ENCODE measurements around the gene ADAT3.
"Not testable (repeated sequence)": the region's sequence is repeated elsewhere in the genome, so short reads cannot be mapped to it uniquely, and the experiment has no call there.

The ADAT3 gene

DNA sequence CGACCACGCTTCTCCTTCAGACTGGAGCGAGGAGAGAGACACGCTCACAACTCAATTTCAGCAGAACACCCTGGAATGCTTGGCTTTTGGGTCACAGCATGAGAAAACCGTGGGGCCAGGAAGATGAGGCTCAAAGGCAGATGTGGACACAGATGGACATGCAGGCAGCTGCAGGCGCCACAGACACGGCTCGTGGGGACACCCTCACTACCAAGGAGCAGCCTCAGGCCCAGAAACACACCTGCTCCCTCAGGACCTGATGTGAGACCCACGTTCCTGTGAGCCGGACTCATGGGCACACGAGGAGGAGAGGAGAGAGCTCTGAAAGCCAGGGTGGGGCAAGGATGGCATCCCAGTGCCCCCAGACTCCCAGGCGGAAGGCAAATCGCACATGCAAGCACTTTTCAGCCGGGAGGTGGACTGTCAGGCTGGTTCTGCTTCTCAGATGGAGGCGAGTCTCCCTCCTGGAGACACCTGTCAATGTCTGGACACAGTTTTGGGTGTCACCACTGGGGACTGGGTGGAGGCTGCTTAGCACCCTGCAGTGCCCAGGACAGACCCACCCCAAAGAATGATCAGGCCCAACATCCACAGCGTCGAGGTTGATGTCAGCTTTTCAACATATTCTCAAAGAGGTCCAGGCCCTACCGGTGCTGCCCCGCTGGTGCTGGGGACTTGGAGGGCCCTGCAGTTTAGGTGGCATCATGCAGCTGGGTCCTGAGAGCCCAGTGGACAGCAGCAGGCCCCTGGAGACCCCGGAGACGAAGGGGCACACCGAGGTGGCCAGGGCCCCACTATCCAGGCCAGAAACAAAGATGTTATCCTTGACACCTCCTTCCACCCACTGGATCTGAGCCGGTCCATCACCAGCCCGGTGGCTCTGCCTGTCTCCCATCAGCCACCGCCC, 22.2 kb upstream of the ADAT3 start:
- DNase-seq, result peak in 2 of 51 donors; percentile 28 to 51

- no peak for DNase-seq
Measured at GRCh38 chr19:1883784-1884183, 21.4 kb upstream of the ADAT3 start.

GRCh38 chr19:1884291-1884718, 20.9 kb upstream of the ADAT3 start:
- no peak for DNase-seq

- DNase-seq, result peak in 2 of 51 donors; percentile 22 to 45
Measured at GRCh38 chr19:1884719-1885334, 20.4 kb upstream of the ADAT3 start.

DNA sequence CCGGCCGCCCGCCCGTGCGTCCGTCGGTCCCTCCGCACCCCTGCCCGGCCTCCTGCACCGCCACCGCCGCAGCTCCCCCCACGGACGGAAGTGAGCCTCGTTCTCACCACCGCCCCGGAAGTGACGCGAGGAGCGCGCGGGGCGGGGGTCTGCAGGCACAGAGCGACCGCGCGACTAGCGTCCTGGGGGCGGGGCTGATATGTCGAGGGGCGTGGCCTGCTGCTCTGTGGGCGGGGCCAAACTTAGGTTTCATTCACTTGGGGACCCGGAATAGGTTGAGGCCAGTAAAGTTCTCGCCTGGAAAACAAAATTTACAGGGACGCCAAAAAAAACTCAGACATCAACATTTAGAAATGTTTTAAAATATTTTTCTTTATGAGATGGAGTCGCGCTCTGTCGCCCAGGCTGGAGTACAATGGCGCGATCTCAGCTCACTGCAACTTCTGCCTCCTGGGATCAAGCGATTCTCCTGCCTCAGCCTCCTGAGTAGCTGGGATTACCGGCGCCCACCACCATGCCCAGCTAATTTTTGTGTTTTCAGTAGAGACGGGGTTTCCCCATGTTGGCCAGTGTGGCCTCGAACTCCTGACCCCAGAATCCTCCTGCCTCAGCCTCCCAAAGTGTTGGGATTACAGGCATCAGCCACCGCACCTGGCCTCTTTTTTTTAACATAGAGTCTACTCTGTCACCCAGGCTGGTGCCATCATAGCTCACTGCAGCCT, 19.6 kb upstream of the ADAT3 start, which contains the start of gene ABHD17A:
Gene ABHD17A (minus strand): TSS at position 99 of the 722 bp plus-strand sequence. CDS start 3,930 bp downstream, outside the sequence.
- peak; percentile 28 to 95 (median 89) for DNase-seq

- DNase-seq, result not testable (repeated sequence)
Measured at GRCh38 chr19:1886360-1886759, 18.8 kb upstream of the ADAT3 start.

- no peak for DNase-seq
Measured at GRCh38 chr19:1888385-1888784, 16.8 kb upstream of the ADAT3 start.

GRCh38 chr19:1889907-1890306, 15.3 kb upstream of the ADAT3 start:
- DNase-seq, result no peak

DNA sequence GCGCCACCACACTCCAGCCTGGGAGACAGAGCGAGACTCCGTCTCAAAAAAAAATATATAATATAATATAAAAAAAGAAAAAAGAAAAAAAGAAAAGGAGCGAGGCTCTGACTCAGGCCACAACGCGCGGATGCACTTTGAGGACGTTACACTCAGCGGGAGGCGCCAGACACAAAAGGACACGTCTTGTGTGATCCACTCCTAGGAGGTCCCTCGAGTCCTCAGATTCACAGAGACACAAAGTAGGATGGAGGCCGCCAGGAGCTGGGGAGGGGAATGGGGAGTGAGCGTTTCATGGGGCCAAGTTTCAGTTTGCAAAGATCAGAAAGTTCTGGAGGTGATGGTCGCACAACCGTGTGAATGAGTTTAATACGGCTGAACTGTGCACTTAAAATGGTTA, 11.4 kb upstream of the ADAT3 start:
- DNase-seq, result no peak

DNA sequence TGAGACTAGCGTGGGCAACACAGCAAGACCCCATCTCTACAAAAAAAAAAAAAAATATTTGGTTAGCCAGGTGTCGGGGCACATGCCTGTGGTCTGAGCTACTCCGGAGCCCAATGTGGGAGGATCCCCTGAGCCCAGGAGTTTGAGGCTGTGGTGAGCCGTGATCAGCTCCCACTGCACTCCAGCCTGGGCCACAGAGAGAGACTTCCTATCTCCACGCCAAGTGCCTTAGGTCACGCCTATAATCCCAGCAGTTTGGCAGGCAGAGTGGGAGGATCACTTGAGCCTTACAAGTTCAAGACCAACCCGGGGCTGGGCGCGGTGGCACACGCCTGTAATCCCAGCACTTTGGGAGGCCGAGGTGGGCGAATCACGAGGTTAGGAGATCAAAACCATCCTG, 8.7 kb upstream of the ADAT3 start:
- no peak for DNase-seq

DNA sequence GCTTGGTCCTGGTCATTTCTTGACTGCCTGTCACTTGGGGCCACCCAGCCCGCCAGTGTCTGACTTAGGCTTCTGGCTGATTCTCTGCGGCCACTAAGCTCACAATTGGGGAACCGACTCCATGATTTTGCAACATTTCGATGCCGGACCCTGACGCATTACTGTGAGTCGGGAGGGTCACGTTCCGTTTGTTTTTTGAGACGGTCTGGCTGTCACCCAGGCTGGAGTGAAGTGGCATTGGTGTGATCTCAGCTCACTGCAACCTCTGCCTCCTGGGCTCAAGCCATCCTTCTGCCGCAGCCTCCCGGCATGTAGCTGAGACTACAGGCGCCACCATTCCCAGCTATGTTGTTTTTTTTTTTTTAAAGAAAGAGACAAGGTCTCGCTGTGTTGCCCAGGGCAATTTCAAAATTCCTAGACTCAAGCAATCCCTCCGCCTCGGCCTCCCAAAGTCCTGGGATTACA, 3.2 kb upstream of the ADAT3 start:
- peak in 11 of 51 donors; percentile 10 to 35 (median 18) for DNase-seq

DNA sequence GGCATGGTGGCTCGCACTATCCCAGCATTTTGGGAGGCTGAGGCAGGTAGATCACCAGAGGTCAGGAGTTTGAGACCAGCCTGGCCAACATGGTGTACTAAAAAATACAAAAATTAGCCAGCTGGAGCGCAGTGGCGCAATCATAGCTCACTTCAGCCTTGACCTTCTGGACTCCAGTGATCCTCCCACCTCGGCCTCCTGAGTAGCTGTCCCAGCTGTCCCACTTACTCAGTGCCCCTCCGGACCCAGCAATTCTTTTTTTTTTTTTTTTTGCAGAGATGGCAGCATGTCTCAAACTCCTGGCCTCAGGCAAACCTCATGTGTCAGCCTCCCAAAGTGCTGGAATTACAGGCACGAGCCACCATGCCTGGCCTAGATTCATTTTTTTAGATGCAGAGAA, 2.3 kb upstream of the ADAT3 start:
- DNase-seq, result no peak

- DNase-seq, result no peak
Measured at GRCh38 chr19:1904860-1905109, 414 bp upstream of the ADAT3 start.

- DNase-seq, result no peak
Measured at GRCh38 chr19:1905863-1906375, 720 bp downstream of the ADAT3 start.

DNA sequence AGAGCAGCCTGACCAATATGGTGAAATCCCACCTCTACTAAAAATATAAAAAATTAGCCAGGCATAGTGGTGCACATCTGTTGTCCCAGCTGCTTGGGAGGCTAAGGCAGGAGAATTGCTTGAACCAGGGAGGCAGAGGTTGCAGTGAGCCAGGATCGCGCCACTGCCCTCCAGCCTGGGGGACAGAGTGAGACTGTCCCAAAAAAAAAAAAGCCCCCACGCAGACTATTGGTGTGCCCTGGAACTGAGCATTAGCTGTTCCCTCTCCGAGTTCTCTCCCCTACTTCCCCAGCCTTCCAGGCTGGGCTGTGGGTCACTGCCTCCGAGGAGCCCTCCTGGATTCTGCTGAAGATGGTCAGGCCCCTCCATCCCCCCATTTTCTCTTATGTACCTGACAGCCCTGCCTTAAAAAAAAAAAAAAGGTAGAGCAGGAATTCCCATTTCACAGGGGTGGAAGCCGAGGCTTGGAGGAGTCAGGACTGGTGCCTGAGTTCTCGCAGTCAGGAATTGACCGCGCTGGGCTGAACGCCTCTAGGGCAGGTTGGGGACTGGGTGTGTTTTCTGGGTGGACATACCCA, 1.9 kb downstream of the ADAT3 start:
- DNase-seq, result no peak

DNA sequence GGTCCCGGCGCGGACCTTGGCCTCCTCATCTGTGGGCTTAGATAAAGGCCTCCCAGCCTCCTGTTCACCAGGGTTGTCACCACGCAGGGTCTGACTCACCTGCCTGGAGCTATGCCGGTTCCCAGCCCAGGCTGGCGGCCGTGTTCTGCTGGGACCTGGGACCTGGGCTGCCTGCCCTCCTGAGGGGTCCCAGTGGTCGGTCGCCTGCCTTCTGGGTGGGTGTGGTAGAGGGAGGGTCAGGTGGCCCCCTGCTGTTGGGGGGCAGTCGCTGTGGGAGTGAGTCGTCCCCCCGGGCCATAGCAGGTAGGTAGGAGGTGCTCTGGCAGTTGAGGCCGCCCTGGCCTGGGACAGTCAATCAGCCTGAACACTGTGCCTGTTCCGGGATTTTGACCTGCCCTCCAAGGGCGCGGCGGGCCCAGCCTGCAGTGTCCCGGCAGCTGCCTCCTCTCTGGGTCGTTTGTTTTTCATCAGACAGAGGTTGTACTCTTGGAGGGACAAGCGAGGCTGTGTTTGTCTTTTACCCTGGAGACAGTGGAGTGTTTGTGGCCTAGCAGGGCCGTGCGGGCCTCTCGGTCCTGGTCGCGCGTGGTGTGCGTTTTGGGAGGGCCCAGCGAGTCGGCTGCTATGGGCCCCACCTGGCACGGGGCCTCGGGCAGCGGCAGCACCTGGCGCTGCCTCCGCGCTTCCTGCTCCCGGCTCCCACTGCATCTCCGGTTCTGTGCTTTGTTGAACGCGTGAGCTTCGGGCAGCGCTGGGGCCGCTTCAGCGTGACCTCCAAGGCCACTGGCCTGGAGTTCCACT, 2.6 kb downstream of the ADAT3 start:
- peak in 31 of 51 donors; percentile 14 to 67 (median 38) for DNase-seq

DNA sequence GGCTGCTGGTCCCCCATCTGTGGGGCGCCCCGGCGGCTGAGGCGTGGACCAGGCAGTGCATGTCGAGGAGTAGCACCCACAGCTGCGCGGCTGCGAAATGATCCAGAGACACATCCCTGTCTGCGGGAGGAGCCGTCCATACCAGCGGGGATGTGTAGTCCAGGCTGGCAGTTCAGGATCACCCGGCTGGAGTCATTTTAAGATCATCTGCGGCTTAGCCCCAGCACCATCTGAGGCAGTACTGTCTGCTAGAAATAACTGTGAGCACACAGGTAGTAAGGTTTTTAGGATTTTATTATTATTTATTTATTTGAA, 3.1 kb downstream of the ADAT3 start:
- DNase-seq, result peak in 5 of 51 donors; percentile 34 to 67 (median 55)

DNA sequence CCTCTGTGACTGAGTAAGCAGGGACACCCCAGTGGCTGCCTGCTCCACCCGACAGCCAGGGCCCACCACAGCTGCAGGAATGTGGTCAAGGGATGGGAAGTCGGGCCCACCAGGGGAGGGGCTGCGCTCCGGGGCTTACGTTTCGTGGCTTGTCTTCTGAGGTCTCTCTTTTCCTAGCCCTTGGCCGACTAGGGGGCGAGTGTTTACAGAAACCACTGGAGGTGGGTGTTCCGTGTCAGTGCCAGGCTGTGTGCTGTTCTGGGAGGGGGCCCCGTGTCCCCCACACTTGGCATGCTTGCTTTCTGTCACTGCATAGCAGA, 4.5 kb downstream of the ADAT3 start:
- peak in 3 of 51 donors; percentile 6 to 38 (median 21) for DNase-seq

- peak in 15 of 51 donors; percentile 8 to 47 (median 24) for DNase-seq
Measured at GRCh38 chr19:1910177-1910576, 5.0 kb downstream of the ADAT3 start.

GRCh38 chr19:1911098-1911497, 5.9 kb downstream of the ADAT3 start:
- no peak for DNase-seq

- peak in 1 of 51 donors; percentile 3 for DNase-seq
Measured at GRCh38 chr19:1911995-1912394, 6.8 kb downstream of the ADAT3 start.
